ENCODE measurements around the gene NKAPL. TPM values are rescaled to one million over a fixed set of nuclear protein-coding genes. Genes with fewer than 3 reads are reported as not detected.
A peak's percentile ranks its signal among the peaks of the same experiment; 100 is the strongest.

NKAPL gene
- total and polyA plus RNA-seq, 2 of the 13 experiments (the other 11 are each of a cell fraction or from before 2014, with no cell fraction given), result not detected

- TF ChIP-seq ZBTB37 (CRISPR knock-in tag; IDR thresholded peaks at IDR 0.05), result no peak
- no peak for TF ChIP-seq TSC22D2 (CRISPR knock-in tag; IDR thresholded peaks at IDR 0.05; ENCODE audit: borderline replicate concordance)
- no peak for TF ChIP-seq DDIT3 (CRISPR knock-in tag; IDR thresholded peaks at IDR 0.05)
- TF ChIP-seq ZFAT (CRISPR knock-in tag; conservative IDR thresholded peaks at IDR 0.05), result no peak
- no peak; the same call in 1 of the 2 replicates for TF ChIP-seq ZFP90 (CRISPR knock-in tag; IDR thresholded peaks at IDR 0.05; ENCODE audit: borderline replicate concordance)
- TF ChIP-seq ZKSCAN5 (CRISPR knock-in tag; IDR thresholded peaks at IDR 0.05), result no peak
- no peak for TF ChIP-seq PLRG1 (conservative IDR thresholded peaks at IDR 0.05)
- no peak for TF ChIP-seq MTF2 (CRISPR knock-in tag; IDR thresholded peaks at IDR 0.05; ENCODE audit: borderline replicate concordance)
- TF ChIP-seq MAFF (IDR thresholded peaks at IDR 0.05; ENCODE audit: low read depth, low read length), result no peak
- peak; percentile 95 for TF ChIP-seq ZNF816 (CRISPR knock-in tag; IDR thresholded peaks at IDR 0.05; ENCODE audit: borderline replicate concordance)
- TF ChIP-seq SUZ12 (IDR thresholded peaks at IDR 0.05; ENCODE audit: low read depth, low read length), result no peak
- TF ChIP-seq NFYC (CRISPR knock-in tag; IDR thresholded peaks at IDR 0.05), result no peak; the same call in 1 of the 2 replicates
- TF ChIP-seq ZNF740 (CRISPR knock-in tag; IDR thresholded peaks at IDR 0.05), result peak; percentile 100
- no peak for TF ChIP-seq ZNF3 (CRISPR knock-in tag; IDR thresholded peaks at IDR 0.05)
- peak; percentile 84; the same call in 1 of the 2 replicates for TF ChIP-seq BRCA1 (CRISPR knock-in tag; IDR thresholded peaks at IDR 0.05)
- peak; percentile 34 for TF ChIP-seq AGO2 (optimal IDR thresholded peaks at IDR 0.05; ENCODE audit: low read depth, low read length)
- no peak for TF ChIP-seq FOXO4 (CRISPR knock-in tag; conservative IDR thresholded peaks at IDR 0.05)
- TF ChIP-seq ZNF335 (CRISPR knock-in tag; IDR thresholded peaks at IDR 0.05), result peak; percentile 42; the same call in 1 of the 2 replicates
- no peak for TF ChIP-seq ZNF530 (CRISPR knock-in tag; IDR thresholded peaks at IDR 0.05; ENCODE audit: low read depth)
- no peak for TF ChIP-seq MYNN (CRISPR knock-in tag; IDR thresholded peaks at IDR 0.05; ENCODE audit: low read depth)
- no peak for TF ChIP-seq GTF3A (CRISPR knock-in tag; conservative IDR thresholded peaks at IDR 0.05)
- no peak for TF ChIP-seq FOXK2 (IDR thresholded peaks at IDR 0.05)
- no peak; the same call in 1 of the 2 replicates for TF ChIP-seq ZSCAN22 (CRISPR knock-in tag; IDR thresholded peaks at IDR 0.05)
- TF ChIP-seq ZNF558 (CRISPR knock-in tag; IDR thresholded peaks at IDR 0.05; ENCODE audit: borderline replicate concordance), result peak; percentile 60; the same call in 1 of the 2 replicates
- no peak; the same call in 1 of the 2 replicates for TF ChIP-seq MXD4 (CRISPR knock-in tag; IDR thresholded peaks at IDR 0.05)
- 0 out of 2 replicates have a peak, but pooled peaks have one; percentile 5 for TF ChIP-seq MIXL1 (CRISPR knock-in tag; IDR thresholded peaks at IDR 0.05)
- no peak for TF ChIP-seq ZBTB20 (CRISPR knock-in tag; IDR thresholded peaks at IDR 0.05; ENCODE audit: borderline replicate concordance, low read depth)
- no peak for TF ChIP-seq PHF5A (CRISPR knock-in tag; IDR thresholded peaks at IDR 0.05; ENCODE audit: low read depth, unreplicated experiment)
- TF ChIP-seq STAG1 (CRISPR knock-in tag; IDR thresholded peaks at IDR 0.05), result no peak
- peak; percentile 9; the same call in 1 of the 2 replicates for TF ChIP-seq RXRB (CRISPR knock-in tag; IDR thresholded peaks at IDR 0.05; ENCODE audit: borderline replicate concordance)
These were observed 40.5 kb upstream of the NKAPL start (continued) for GRCh38 chr6:28218312-28219248.

Measured in HepG2 (cell line).